Measurements from ENCODE around the gene TPTE2. TPM values are rescaled to one million over a fixed set of nuclear protein-coding genes. Genes with fewer than 3 reads are reported as not detected.
A peak's percentile ranks its signal among the peaks of the same experiment; 100 is the strongest.
"Not testable (repeated sequence)": the region's sequence is repeated elsewhere in the genome, so short reads cannot be mapped to it uniquely, and the experiment has no call there.

The TPTE2 gene
- total RNA-seq, 2 donors from 2014 or later: 0.22 to 0.30 TPM

DNA sequence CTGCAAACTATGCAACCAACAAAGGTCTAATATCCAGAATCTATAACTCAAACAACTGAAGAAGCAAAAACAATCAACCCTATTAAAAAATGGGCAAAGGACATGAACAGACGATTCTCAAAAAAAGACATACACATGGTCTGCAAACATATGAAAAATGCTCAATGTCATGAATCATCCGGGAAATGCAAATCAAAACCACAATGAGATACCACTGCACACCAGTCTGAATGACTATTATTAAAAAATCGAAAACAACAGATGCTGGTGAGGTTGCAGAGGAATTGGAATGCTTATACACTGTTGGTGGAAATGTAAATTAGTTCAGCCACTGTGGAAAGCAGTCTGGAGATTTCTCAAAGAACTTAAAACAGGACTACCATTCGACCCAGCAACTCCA lies 12.1 kb downstream of the TPTE2 start:
- H3K4me1 Mint-ChIP-seq (ENCODE audit: low read depth); H3K36me3 Mint-ChIP-seq (ENCODE audit: insufficient read depth in 2 of 2); ATAC-seq (replicated peaks in 1 of 2); DNase-seq; H3K27me3 Mint-ChIP-seq (ENCODE audit: low read depth); H3K9me3 Mint-ChIP-seq; H3K27ac Mint-ChIP-seq; H3K4me3 Mint-ChIP-seq: not testable (repeated sequence)

DNA sequence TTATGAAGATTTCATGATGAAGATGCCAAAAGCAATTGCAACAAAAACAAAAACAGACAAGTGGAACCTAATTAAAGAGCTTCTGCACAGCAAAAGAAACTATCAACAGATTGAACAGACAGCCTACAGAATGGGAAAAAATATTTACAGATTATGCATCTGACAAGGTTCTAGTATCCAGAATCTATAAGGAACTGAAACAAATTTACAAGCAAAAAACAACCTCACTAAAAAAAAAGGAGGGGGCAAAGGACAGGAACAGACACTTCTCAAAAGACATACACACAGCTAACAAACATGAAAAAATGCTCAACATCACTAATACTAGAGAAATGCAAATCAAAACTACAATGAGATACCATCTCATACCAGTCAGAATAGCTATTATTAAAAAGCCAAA lies 35.7 kb downstream of the TPTE2 start:
- not testable (repeated sequence) for H3K4me3 Mint-ChIP-seq

DNA sequence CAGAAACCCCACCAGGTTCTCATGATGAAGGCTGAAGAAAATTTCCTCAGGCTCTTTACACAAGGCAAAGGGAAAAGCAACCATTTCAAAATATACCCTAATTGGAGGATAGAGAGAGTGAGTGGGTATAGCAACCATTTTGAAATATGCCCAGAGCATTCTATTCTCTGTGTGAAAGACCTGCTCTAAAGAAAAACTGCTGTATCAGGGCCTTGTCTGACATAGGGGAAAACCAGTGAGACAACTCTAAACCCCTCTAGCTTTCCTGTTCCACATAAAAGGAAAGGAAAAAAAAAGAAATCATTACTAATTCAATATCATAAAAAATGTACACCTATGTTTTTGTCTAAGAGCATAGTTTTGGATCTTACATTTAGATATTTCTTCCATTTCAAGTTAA lies 42.3 kb downstream of the TPTE2 start:
- H3K9me3 Mint-ChIP-seq: no peaks in the 10 kb centered on the region
- DNase-seq: no peak
- ATAC-seq (replicated peaks in 1 of 2): no peak
- H3K36me3 Mint-ChIP-seq (ENCODE audit: insufficient read depth in 2 of 2): no peaks in the 10 kb centered on the region
- H3K27me3 Mint-ChIP-seq (ENCODE audit: low read depth): no peaks in the 10 kb centered on the region
- peaks cover 5% of the 10 kb centered on the region for H3K4me1 Mint-ChIP-seq (ENCODE audit: low read depth)
- H3K4me3 Mint-ChIP-seq: no peak overlapping the region
- H3K27ac Mint-ChIP-seq: no peak overlapping the region

More for the DNA sequence above, 35.7 kb downstream of the TPTE2 start:
- not testable (repeated sequence) for H3K4me1 Mint-ChIP-seq (ENCODE audit: low read depth); H3K27ac Mint-ChIP-seq; ATAC-seq (replicated peaks in 1 of 2); DNase-seq; H3K27me3 Mint-ChIP-seq (ENCODE audit: low read depth); H3K9me3 Mint-ChIP-seq; H3K36me3 Mint-ChIP-seq (ENCODE audit: insufficient read depth in 2 of 2)

DNA sequence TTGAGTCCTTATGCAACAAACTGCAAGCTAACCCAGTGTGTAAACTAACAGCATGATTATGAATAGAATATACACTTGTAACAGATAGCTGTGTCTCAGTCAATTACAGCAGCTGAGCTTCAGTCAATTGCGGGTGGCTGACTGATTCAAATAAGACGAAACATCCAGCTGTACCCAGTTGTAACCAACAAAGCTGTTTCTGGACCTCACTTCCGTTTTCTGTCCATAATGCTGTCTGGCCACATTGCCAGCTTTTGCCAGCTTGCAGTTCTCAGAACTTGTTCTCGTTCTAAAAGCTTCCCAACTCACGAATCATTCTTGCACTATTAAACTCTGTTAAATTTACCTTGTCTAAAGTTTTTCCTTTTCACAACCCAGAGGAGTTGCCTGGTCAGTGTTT lies 53.7 kb downstream of the TPTE2 start:
- not testable (repeated sequence) for ATAC-seq (replicated peaks in 1 of 2); H3K9me3 Mint-ChIP-seq; H3K4me3 Mint-ChIP-seq; DNase-seq; H3K36me3 Mint-ChIP-seq (ENCODE audit: insufficient read depth in 2 of 2); H3K27ac Mint-ChIP-seq; H3K27me3 Mint-ChIP-seq (ENCODE audit: low read depth); H3K4me1 Mint-ChIP-seq (ENCODE audit: low read depth)

DNA sequence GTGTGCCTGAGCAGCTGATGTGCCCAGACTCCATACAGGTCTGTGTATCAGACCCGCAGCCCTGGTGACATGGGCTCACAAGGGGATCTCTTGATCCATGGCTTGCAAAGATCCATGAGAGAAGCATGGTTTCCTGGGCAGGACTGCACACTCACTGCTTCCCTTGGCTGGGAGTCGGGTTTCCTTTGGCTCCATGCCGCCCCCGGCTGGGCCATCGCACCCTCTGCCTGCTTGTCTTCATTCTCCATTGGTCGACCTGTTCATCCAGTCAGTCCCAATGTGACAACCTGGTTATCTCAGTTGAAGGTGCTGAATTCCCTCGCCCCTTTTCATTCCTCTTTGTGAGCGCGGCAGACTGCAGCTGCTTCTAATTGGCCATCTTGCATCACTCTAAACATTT lies 101.2 kb downstream of the TPTE2 start:
- not testable (repeated sequence) for ATAC-seq (replicated peaks in 1 of 2); H3K4me1 Mint-ChIP-seq (ENCODE audit: low read depth); DNase-seq; H3K27ac Mint-ChIP-seq; H3K27me3 Mint-ChIP-seq (ENCODE audit: low read depth); H3K4me3 Mint-ChIP-seq
- Mint-ChIP-seq H3K9me3 (peaks cover 10 to 13% of the 10 kb centered on the region in 2 donors), H3K36me3 (ENCODE audit: insufficient read depth in 2 of 2) (peaks cover 10 to 11% of the 10 kb centered on the region in 2 donors)

DNA sequence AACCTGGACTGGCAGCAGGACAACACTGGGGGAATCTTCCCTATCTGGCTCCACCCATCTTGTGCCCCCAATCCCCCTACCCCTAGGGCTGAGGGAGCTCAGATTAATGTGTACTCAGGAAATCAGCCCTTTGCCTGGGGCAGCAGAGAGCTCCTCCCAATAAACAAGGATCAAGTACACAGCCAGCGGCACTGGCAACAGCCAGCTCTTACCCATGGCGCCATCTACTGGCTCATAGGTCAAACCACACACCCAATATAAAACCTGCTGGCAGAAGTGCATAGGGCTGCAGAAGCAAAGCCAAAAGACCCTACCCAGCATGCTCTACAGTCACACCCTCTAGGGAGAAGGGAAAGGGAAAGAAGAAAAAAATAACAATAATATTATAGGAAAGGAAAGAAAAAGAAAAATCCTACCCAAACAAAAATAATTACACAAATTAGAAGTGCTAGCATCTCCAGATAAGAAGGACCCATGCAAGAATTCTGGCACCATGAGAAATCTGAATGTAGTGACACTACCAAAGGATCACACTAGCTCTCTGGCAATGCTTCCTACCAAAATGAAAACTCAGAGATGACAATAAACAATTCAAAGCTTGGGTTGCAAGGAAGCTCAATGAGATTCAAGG lies 122.2 kb downstream of the TPTE2 start:
- peak; percentile 2 to 15 for DNase-seq
- not testable (repeated sequence) for H3K4me1 Mint-ChIP-seq (ENCODE audit: low read depth); H3K27me3 Mint-ChIP-seq (ENCODE audit: low read depth); H3K27ac Mint-ChIP-seq; H3K4me3 Mint-ChIP-seq; H3K36me3 Mint-ChIP-seq (ENCODE audit: insufficient read depth in 2 of 2); ATAC-seq (replicated peaks in 1 of 2); H3K9me3 Mint-ChIP-seq

DNA sequence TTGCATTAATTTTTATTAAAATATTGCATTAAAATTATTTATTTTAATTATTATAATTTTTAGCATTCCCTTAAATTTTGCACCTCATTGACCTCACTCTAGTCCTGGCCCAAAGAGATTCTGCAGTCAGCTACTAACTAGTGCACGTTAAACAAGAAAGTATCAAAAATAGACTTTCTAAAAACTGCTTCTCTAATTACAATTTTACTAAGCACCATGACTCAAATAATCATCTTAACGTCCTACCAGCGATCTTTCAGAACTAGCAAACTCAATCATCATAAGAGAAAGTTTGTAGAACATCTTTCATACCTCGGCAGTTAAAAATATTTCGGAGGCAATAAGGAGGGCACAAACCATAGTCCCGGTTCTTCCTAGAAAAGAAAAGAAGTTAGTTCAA lies 123.6 kb downstream of the TPTE2 start:
- not testable (repeated sequence) for H3K36me3 Mint-ChIP-seq (ENCODE audit: insufficient read depth in 2 of 2); H3K27ac Mint-ChIP-seq; H3K27me3 Mint-ChIP-seq (ENCODE audit: low read depth); ATAC-seq (replicated peaks in 1 of 2); H3K9me3 Mint-ChIP-seq; DNase-seq; H3K4me3 Mint-ChIP-seq; H3K4me1 Mint-ChIP-seq (ENCODE audit: low read depth)

DNA sequence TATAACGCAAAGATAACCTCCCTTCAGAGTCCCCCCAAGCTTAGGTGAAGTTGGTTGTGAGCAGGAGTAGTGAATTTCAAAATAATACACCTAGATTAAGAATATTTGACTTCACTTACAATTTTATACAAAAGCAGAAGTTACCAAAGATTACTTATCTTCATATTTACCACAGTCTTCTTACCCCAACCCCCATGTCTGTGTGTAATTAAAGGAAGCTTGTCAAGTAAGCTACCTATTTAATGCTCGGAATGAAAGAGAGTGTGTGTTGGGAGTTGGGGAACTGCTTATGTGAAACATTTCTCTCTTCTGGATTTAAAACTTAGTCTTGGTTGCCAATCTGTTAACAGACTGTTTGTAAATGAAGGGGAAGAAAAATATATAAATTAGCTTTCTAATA lies 139.1 kb downstream of the TPTE2 start:
- Mint-ChIP-seq H3K36me3 (ENCODE audit: insufficient read depth in 2 of 2) (peaks cover 7 to 10% of the 10 kb centered on the region in 2 donors), H3K4me1 (ENCODE audit: low read depth) (peaks cover 18% of the 10 kb centered on the region)
- H3K27me3 Mint-ChIP-seq (ENCODE audit: low read depth); H3K4me3 Mint-ChIP-seq; H3K27ac Mint-ChIP-seq; DNase-seq; ATAC-seq (replicated peaks in 1 of 2); H3K9me3 Mint-ChIP-seq: not testable (repeated sequence)

DNA sequence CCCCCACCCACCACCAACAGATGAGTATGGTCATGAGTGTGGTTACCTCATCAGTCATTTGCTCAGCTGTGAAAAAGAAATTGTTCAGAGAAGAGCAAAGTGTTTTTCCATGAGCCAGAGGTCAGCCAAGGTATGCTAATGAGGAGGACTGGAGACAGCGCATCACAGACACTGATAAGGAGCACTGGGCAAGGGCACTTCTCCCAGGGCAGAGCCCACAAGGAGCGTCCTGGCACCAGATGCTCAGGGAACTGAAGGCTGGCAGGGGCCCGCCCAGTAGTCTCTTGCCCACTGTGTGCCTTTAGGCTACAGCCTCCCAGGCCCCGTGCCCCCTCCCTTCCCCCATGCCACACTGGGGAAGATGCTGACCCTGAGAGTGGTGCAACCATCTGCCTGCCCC lies 148.8 kb downstream of the TPTE2 start:
- H3K36me3 Mint-ChIP-seq (ENCODE audit: insufficient read depth in 2 of 2); DNase-seq; H3K27ac Mint-ChIP-seq; H3K4me3 Mint-ChIP-seq; ATAC-seq (replicated peaks in 1 of 2); H3K27me3 Mint-ChIP-seq (ENCODE audit: low read depth); H3K4me1 Mint-ChIP-seq (ENCODE audit: low read depth): not testable (repeated sequence)
- H3K9me3 Mint-ChIP-seq: peaks cover 6 to 11% of the 10 kb centered on the region in 2 donors

DNA sequence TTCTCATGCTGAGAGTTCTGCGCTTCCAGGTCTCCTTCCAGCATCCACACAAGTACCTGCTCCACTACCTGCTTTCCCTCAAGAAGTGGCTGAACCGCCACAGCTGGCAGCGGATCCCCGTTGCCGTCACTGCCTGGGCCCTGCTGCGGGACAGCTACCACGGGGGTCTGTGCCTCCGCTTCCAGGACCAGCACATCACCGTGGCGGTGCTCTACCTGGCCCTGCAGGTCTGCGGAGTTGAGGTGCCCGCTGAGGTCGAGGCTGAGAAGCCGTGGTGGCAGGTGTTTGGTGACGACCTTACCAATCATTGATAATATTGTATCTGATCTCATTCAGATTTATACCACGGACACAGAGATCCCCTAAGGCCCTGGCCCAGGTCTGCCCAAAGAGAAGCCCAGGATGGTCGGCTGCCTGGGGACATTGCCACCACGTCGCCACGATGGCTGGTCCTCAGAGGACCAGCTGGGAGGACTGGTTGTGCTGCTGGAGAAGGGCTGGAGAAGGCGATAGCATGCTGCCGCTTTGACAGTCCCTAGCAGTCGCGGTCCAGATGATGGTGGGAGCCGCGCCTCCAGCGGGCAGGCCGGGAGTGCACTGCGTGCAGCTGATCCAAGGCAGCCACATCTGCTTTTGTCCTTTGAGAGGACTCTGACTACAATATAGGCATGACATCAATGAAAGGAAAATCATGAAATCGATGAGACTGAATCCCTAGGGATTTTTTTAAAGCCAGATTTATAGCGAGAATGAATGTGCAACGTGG lies 178.4 kb downstream of the TPTE2 start:
- not testable (repeated sequence) for H3K4me1 Mint-ChIP-seq (ENCODE audit: low read depth); H3K36me3 Mint-ChIP-seq (ENCODE audit: insufficient read depth in 2 of 2); H3K27ac Mint-ChIP-seq; DNase-seq; ATAC-seq (replicated peaks in 1 of 2); H3K9me3 Mint-ChIP-seq; H3K4me3 Mint-ChIP-seq
- peaks cover 13% of the 10 kb centered on the region for H3K27me3 Mint-ChIP-seq (ENCODE audit: low read depth)

DNA sequence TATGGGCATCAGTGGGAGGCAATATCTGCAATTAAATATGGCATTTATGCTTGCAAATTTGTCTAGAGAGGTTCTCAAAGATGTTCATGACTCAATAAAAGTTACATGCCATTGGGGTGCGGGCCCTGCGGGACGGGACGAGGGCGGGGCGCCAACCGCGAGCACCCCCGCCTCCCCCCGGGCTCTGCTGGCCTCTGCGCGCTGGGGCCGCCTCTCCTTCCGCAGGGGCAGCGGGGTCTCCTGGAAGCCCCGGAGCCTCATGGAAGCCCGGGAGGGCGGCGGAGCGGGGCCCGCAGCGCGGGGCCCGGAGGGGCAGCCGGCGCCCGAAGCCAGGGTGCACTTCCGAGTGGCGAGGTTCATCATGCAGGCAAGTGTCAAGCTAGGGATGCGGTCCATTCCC lies 179.2 kb downstream of the TPTE2 start:
- Mint-ChIP-seq H3K27me3 (ENCODE audit: low read depth) (peaks cover 13% of the 10 kb centered on the region), H3K4me1 (ENCODE audit: low read depth) (no peaks in the 10 kb centered on the region), H3K36me3 (ENCODE audit: insufficient read depth in 2 of 2) (no peaks in the 10 kb centered on the region), H3K4me3 (no peak overlapping the region), H3K9me3 (peaks cover 0 to 2% of the 10 kb centered on the region in 2 donors), H3K27ac (no peak overlapping the region)
- no peak for ATAC-seq (replicated peaks in 1 of 2)
- DNase-seq: no peak
